ENCODE results near the gene QPRT. TPM values are rescaled to one million over a fixed set of nuclear protein-coding genes. Genes with fewer than 3 reads are reported as not detected.
"Not testable (repeated sequence)": the region's sequence is repeated elsewhere in the genome, so short reads cannot be mapped to it uniquely, and the experiment has no call there.

The QPRT gene
- total RNA-seq, 1 experiment from 2014 or later: 9.0 TPM

GRCh38 chr16:29745853-29746345 lies 66.9 kb downstream of the QPRT start, which contains the start of gene C16orf54:
C16orf54 (minus strand) TSS chr16:29745990; CDS start chr16:29744951, 1,039 bp downstream.
- DNase-seq (ENCODE audit: low read depth): peak; percentile 80

GRCh38 chr16:29746518-29746917 lies 67.5 kb downstream of the QPRT start:
- not testable (repeated sequence) for DNase-seq (ENCODE audit: low read depth)

Other genes with a start within 250 kb of the QPRT start
- 19.6 and 27.0 TPM in 2 replicates for gene BOLA2, start 224.8 kb upstream of the QPRT start, total RNA-seq (2014; rRNA removed; shearing (Covaris generic))
- gene SLX1B, start 224.6 kb upstream of the QPRT start, total RNA-seq (2014; rRNA removed; shearing (Covaris generic)): 37.3 and 66.2 TPM in 2 replicates
- 1.2 and 2.0 TPM in 2 replicates for gene SULT1A4, start 219.3 kb upstream of the QPRT start, total RNA-seq (2014; rRNA removed; shearing (Covaris generic))
- gene NPIPB12, start 172.8 kb upstream of the QPRT start, total RNA-seq (2014; rRNA removed; shearing (Covaris generic)): 0.98 and 4.4 TPM in 2 replicates
- 1.1 and 1.8 TPM in 2 replicates for gene SPN, start 15.9 kb upstream of the QPRT start, total RNA-seq (2014; rRNA removed; shearing (Covaris generic))
- 0.54 and 0.84 TPM in 2 replicates for gene C16orf54, start 66.8 kb downstream of the QPRT start, total RNA-seq (2014; rRNA removed; shearing (Covaris generic))
- not detected in 2 replicates for gene ZG16, start 99.1 kb downstream of the QPRT start, total RNA-seq (2014; rRNA removed; shearing (Covaris generic))
- 68.6 and 79.0 TPM in 2 replicates for gene KIF22, start 111.6 kb downstream of the QPRT start, total RNA-seq (2014; rRNA removed; shearing (Covaris generic))
- 127 and 223 TPM in 2 replicates for gene MAZ, start 127.3 kb downstream of the QPRT start, total RNA-seq (2014; rRNA removed; shearing (Covaris generic))
- 0.20 and 0.94 TPM in 2 replicates for gene PRRT2, start 133.0 kb downstream of the QPRT start, total RNA-seq (2014; rRNA removed; shearing (Covaris generic))
- gene PAGR1, start 137.0 kb downstream of the QPRT start, total RNA-seq (2014; rRNA removed; shearing (Covaris generic)): 45.4 and 58.2 TPM in 2 replicates
- gene MVP, start 141.3 kb downstream of the QPRT start, total RNA-seq (2014; rRNA removed; shearing (Covaris generic)): 112 and 186 TPM in 2 replicates
- 90.7 and 103 TPM in 2 replicates for gene CDIPT, start 184.0 kb downstream of the QPRT start, total RNA-seq (2014; rRNA removed; shearing (Covaris generic))
- gene SEZ6L2, start 220.4 kb downstream of the QPRT start, total RNA-seq (2014; rRNA removed; shearing (Covaris generic)): 16.7 and 38.3 TPM in 2 replicates
- gene ASPHD1, start 221.3 kb downstream of the QPRT start, total RNA-seq (2014; rRNA removed; shearing (Covaris generic)): 12.1 and 16.1 TPM in 2 replicates
- 11.3 and 16.8 TPM in 2 replicates for gene KCTD13, start 247.0 kb downstream of the QPRT start, total RNA-seq (2014; rRNA removed; shearing (Covaris generic))